IMR-90 (cell line): ENCODE measurements around the gene KIF3B.

Source experiments
- FOS ChIP-seq: fragments of 150-350 bp; IDR thresholded peaks from 2 replicates; pipeline ENCODE4 v1.6.1; 2016; ENCODE audit warnings: low read depth, low read length
- MAZ ChIP-seq: IDR thresholded peaks from 2 replicates; pipeline ENCODE4 v1.6.1; 2012; ENCODE audit warnings: low read depth, mild to moderate bottlenecking, low read length, improper control_type of control experiment, moderate library complexity, borderline replicate concordance
- MXI1 ChIP-seq: IDR thresholded peaks from 2 replicates; pipeline ENCODE4 v1.6.1; 2012; ENCODE audit warnings: low read depth, mild to moderate bottlenecking, low read length, moderate library complexity, borderline replicate concordance
- POLR2A ChIP-seq: IDR thresholded peaks from 2 replicates; pipeline ENCODE4 v1.6.1; 2012; ENCODE audit warnings: mild to moderate bottlenecking, low read depth, low read length
- RFX5 ChIP-seq: IDR thresholded peaks from 2 replicates; pipeline ENCODE4 v1.8.0; 2012; ENCODE audit warnings: low read depth, mild to moderate bottlenecking, low read length, moderate library complexity
- TF ChIP-seq, protein P1 (sequence below): conservative IDR thresholded peaks from 2 replicates; pipeline ENCODE4 v1.5.1; 2012; ENCODE audit warnings: mild to moderate bottlenecking, low read depth, low read length, improper control_type of control experiment
- TF ChIP-seq, protein P2 (sequence below): fragments of 150-350 bp; IDR thresholded peaks from 2 replicates; pipeline ENCODE4 v1.6.1; 2016; ENCODE audit warnings: low read depth, mild to moderate bottlenecking, low read length, moderate library complexity, borderline replicate concordance

DNA sequence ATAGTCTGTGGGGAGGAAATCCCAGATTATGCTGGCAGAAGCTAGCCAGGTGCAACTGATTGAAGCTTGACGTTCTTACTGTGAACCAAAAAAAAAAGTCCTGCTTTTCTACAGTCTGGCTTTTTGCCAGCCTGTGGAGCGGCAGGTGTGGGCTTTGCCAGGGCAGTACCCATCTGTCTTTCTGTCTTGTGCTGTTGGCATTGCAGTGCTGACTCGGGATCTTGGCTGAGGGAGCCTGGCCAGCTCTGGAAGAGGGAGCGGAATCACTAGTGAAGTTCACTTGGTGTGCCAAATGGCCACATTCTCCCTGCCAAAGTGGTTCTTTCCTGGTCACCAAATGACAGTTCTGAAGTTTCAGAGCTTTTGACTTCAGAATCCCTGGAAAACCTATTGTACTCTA lies 5.0 kb downstream of the KIF3B start:
- TF ChIP-seq, protein P1, sequence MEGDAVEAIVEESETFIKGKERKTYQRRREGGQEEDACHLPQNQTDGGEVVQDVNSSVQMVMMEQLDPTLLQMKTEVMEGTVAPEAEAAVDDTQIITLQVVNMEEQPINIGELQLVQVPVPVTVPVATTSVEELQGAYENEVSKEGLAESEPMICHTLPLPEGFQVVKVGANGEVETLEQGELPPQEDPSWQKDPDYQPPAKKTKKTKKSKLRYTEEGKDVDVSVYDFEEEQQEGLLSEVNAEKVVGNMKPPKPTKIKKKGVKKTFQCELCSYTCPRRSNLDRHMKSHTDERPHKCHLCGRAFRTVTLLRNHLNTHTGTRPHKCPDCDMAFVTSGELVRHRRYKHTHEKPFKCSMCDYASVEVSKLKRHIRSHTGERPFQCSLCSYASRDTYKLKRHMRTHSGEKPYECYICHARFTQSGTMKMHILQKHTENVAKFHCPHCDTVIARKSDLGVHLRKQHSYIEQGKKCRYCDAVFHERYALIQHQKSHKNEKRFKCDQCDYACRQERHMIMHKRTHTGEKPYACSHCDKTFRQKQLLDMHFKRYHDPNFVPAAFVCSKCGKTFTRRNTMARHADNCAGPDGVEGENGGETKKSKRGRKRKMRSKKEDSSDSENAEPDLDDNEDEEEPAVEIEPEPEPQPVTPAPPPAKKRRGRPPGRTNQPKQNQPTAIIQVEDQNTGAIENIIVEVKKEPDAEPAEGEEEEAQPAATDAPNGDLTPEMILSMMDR = no peak
- TF ChIP-seq POLR2A (no peak), MAZ (no peak), RFX5 (no peak), MXI1 (no peak), FOS (no peak)
- TF ChIP-seq, protein P2, sequence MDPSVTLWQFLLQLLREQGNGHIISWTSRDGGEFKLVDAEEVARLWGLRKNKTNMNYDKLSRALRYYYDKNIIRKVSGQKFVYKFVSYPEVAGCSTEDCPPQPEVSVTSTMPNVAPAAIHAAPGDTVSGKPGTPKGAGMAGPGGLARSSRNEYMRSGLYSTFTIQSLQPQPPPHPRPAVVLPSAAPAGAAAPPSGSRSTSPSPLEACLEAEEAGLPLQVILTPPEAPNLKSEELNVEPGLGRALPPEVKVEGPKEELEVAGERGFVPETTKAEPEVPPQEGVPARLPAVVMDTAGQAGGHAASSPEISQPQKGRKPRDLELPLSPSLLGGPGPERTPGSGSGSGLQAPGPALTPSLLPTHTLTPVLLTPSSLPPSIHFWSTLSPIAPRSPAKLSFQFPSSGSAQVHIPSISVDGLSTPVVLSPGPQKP = no peak
